ENCODE results near the gene IGF1R. TPM values are rescaled to one million over a fixed set of nuclear protein-coding genes. Genes with fewer than 3 reads are reported as not detected.

IGF1R gene
- total RNA-seq, 2 donors from 2014 or later = 25.7 to 40.1 TPM

DNA sequence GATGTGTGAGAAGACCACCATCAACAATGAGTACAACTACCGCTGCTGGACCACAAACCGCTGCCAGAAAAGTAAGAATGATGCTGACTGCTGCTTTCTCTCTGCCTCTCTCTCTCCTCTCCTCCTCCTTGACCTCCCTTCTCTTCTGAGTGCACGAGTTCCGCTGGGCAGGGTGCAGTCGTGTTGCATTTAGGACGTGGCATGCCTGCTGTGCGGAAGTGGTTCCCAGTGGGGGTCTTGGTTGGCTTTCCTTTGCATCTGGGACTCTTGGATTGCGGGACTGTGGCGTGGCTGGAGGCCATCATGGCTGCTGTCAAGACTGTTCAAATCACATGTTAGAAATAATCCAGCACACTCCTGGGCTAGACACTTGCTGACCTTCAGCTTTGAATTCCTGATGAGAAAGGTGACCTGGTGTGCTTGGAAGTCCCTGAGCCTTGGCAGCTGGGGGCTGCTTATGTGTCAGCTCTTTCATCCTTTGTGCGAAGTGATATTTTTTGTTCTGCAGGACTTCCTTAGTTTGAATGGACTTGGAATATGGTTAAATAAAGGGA lies 59.8 kb downstream of the IGF1R start:
- Mint-ChIP-seq H3K27ac (no peak overlapping the region), H3K4me3 (no peak overlapping the region), H3K9me3 (peaks cover 5 to 6% of the 10 kb centered on the region in 2 donors)

GRCh38 chr15:98711810-98712209 lies 63.5 kb downstream of the IGF1R start:
- H3K4me1 Mint-ChIP-seq (ENCODE audit: low read depth) = peaks cover 41% of the 10 kb centered on the region
- peaks cover 5 to 6% of the 10 kb centered on the region in 2 donors for H3K9me3 Mint-ChIP-seq
- peaks cover 9 to 12% of the 10 kb centered on the region in 2 donors for H3K36me3 Mint-ChIP-seq (ENCODE audit: insufficient read depth in 2 of 2)
- H3K27ac Mint-ChIP-seq = no peak overlapping the region
- no peaks in the 10 kb centered on the region for H3K27me3 Mint-ChIP-seq (ENCODE audit: low read depth)
- no peak for DNase-seq
- no peak for ATAC-seq (replicated peaks in 1 of 2)
- no peak overlapping the region for H3K4me3 Mint-ChIP-seq

More for the DNA sequence above, 59.8 kb downstream of the IGF1R start:
- peaks cover 9 to 12% of the 10 kb centered on the region in 2 donors for H3K36me3 Mint-ChIP-seq (ENCODE audit: insufficient read depth in 2 of 2)
- DNase-seq = no peak
- H3K27me3 Mint-ChIP-seq (ENCODE audit: low read depth) = no peaks in the 10 kb centered on the region
- no peak for ATAC-seq (replicated peaks in 1 of 2)
- H3K4me1 Mint-ChIP-seq (ENCODE audit: low read depth) = peaks cover 9% of the 10 kb centered on the region

GRCh38 chr15:98712845-98713584 lies 64.7 kb downstream of the IGF1R start:
- peaks cover 48% of the 10 kb centered on the region for H3K4me1 Mint-ChIP-seq (ENCODE audit: low read depth)
- H3K27ac Mint-ChIP-seq = no peak overlapping the region
- peak overlapping the region in 1 of 2 donors; percentile 44 for H3K4me3 Mint-ChIP-seq
- DNase-seq (no peak), ATAC-seq (replicated peaks in 1 of 2) (peak; percentile 13 to 25)
- peaks cover 5 to 6% of the 10 kb centered on the region in 2 donors for H3K9me3 Mint-ChIP-seq
- peaks cover 9 to 12% of the 10 kb centered on the region in 2 donors for H3K36me3 Mint-ChIP-seq (ENCODE audit: insufficient read depth in 2 of 2)
- no peaks in the 10 kb centered on the region for H3K27me3 Mint-ChIP-seq (ENCODE audit: low read depth)

- Mint-ChIP-seq H3K27ac (peak overlapping the region; percentile 61), H3K4me3 (peak overlapping the region; percentile 44 to 45), H3K4me1 (ENCODE audit: low read depth) (peaks cover 52% of the 10 kb centered on the region), H3K36me3 (ENCODE audit: insufficient read depth in 2 of 2) (peaks cover 9 to 12% of the 10 kb centered on the region in 2 donors), H3K27me3 (ENCODE audit: low read depth) (no peaks in the 10 kb centered on the region), H3K9me3 (peaks cover 5 to 6% of the 10 kb centered on the region in 2 donors)
- DNase-seq = peak in 1 of 2 donors; percentile 32
- ATAC-seq (replicated peaks in 1 of 2) = peak; percentile 64 to 80
These were observed 65.3 kb downstream of the IGF1R start for GRCh38 chr15:98713585-98714001.

GRCh38 chr15:98714922-98715321 lies 66.6 kb downstream of the IGF1R start:
- DNase-seq (no peak), ATAC-seq (replicated peaks in 1 of 2) (no peak)
- Mint-ChIP-seq H3K4me3 (peak overlapping the region in 1 of 2 donors; percentile 44), H3K27me3 (ENCODE audit: low read depth) (no peaks in the 10 kb centered on the region), H3K36me3 (ENCODE audit: insufficient read depth in 2 of 2) (peaks cover 9 to 11% of the 10 kb centered on the region in 2 donors), H3K4me1 (ENCODE audit: low read depth) (peaks cover 58% of the 10 kb centered on the region), H3K27ac (peak overlapping the region; percentile 20), H3K9me3 (peaks cover 5 to 6% of the 10 kb centered on the region in 2 donors)

- H3K27ac Mint-ChIP-seq = peak overlapping the region; percentile 20
- H3K9me3 Mint-ChIP-seq = peaks cover 5 to 6% of the 10 kb centered on the region in 2 donors
- DNase-seq (no peak), ATAC-seq (replicated peaks in 1 of 2) (no peak)
- H3K4me3 Mint-ChIP-seq = peak overlapping the region in 1 of 2 donors; percentile 18
- no peaks in the 10 kb centered on the region for H3K27me3 Mint-ChIP-seq (ENCODE audit: low read depth)
- peaks cover 9 to 11% of the 10 kb centered on the region in 2 donors for H3K36me3 Mint-ChIP-seq (ENCODE audit: insufficient read depth in 2 of 2)
- peaks cover 62% of the 10 kb centered on the region for H3K4me1 Mint-ChIP-seq (ENCODE audit: low read depth)
These were observed 67.1 kb downstream of the IGF1R start for GRCh38 chr15:98715401-98715800.

DNA sequence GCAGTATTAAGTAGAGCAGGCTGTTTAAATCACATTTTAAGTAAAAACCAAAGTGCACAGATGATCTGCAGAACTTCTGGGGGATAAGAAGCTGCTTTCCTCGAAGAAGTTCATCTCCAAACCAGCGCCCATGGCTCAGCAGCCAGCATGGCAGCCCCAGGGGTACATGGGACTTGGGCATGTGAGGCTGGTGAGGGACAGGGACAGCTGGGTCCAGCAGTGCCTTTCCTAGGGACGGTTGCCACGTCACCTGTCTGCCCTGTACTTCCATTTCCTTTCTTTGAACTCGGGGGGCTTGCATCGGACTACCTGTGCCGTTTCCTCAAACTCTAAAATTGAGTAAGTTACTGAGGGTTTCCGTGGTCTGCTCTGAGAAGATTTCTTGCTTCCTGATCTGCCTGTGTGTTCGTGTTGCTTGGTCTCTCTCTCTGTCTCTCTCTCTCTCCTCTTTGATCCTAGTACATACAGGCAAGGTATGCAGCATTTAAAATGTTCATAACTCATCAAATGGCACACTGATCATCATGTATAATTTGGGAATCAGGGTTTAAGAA lies 67.6 kb downstream of the IGF1R start:
- no peaks in the 10 kb centered on the region for H3K27me3 Mint-ChIP-seq (ENCODE audit: low read depth)
- DNase-seq = peak in 1 of 2 donors; percentile 3
- H3K27ac Mint-ChIP-seq = peak overlapping the region; percentile 10
- peaks cover 9 to 11% of the 10 kb centered on the region in 2 donors for H3K36me3 Mint-ChIP-seq (ENCODE audit: insufficient read depth in 2 of 2)
- H3K4me3 Mint-ChIP-seq = peak overlapping the region; percentile 49 to 65
- ATAC-seq (replicated peaks in 1 of 2) = peak; percentile 36 to 51
- H3K4me1 Mint-ChIP-seq (ENCODE audit: low read depth) = peaks cover 68% of the 10 kb centered on the region
- H3K9me3 Mint-ChIP-seq = peaks cover 5 to 6% of the 10 kb centered on the region in 2 donors

DNA sequence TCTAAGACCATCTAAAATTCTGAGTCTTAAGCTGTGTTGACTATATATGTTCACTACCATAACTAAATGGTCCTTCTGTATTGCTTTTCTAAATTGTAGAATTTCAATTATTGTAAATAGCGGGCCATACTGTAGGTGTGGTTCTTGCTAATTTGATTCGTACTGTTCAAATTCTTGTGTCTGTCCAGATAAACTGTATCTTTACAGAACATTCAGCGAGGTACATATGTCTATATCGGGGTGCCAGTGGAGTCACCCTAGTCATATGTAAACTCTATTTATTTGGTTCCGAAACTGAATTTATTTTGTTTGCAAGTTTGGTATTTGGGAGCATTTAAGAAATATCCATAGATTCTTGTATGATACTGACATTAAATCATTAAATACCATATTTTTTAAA lies 69.0 kb downstream of the IGF1R start:
- Mint-ChIP-seq H3K27me3 (ENCODE audit: low read depth) (no peaks in the 10 kb centered on the region), H3K4me1 (ENCODE audit: low read depth) (peaks cover 80% of the 10 kb centered on the region), H3K9me3 (no peaks in the 10 kb centered on the region), H3K36me3 (ENCODE audit: insufficient read depth in 2 of 2) (peaks cover 0 to 1% of the 10 kb centered on the region in 2 donors), H3K4me3 (no peak overlapping the region), H3K27ac (no peak overlapping the region)
- DNase-seq (no peak), ATAC-seq (replicated peaks in 1 of 2) (no peak)

GRCh38 chr15:98717942-98718341 lies 69.6 kb downstream of the IGF1R start:
- H3K4me1 Mint-ChIP-seq (ENCODE audit: low read depth) = peaks cover 82% of the 10 kb centered on the region
- no peaks in the 10 kb centered on the region for H3K9me3 Mint-ChIP-seq
- no peaks in the 10 kb centered on the region for H3K36me3 Mint-ChIP-seq (ENCODE audit: insufficient read depth in 2 of 2)
- H3K27me3 Mint-ChIP-seq (ENCODE audit: low read depth) = no peaks in the 10 kb centered on the region
- ATAC-seq (replicated peaks in 1 of 2) (no peak), DNase-seq (no peak)
- no peak overlapping the region for H3K4me3 Mint-ChIP-seq
- no peak overlapping the region for H3K27ac Mint-ChIP-seq

DNA sequence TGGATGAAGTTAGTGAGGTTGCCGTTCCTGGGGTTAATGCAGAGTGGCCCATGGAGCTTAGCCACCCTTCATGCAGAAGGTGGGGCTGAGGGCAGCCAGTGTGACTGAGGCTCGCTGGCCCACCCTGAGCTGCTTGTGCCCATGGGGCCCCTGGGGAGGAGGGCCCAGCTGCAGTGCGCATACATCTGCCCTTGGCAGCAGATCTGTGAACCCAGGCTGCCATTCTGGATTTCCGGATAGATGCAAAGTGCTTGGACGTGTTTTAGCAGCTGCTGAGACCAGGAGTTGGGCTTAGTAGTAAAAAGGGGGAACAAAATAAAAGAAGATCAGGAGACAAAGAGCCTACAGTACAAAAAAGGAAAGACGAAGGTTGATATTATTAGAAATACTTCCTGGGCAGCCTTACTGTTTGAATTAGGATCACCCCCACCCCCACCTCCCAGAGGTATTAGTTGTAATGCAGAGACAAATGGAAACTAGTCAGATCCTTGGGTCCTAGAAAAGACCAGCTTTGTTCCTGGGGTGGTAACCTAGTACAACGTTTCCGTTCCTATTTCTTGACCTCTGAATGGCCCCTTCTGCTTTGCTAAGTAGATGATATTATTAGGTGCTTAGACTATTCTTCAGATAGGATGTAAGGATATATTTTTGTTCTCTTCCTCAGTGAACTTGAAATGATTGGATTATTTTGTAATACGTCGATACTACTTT lies 70.2 kb downstream of the IGF1R start:
- Mint-ChIP-seq H3K36me3 (ENCODE audit: insufficient read depth in 2 of 2) (no peaks in the 10 kb centered on the region), H3K27me3 (ENCODE audit: low read depth) (no peaks in the 10 kb centered on the region), H3K9me3 (no peaks in the 10 kb centered on the region), H3K27ac (no peak overlapping the region), H3K4me3 (no peak overlapping the region), H3K4me1 (ENCODE audit: low read depth) (peaks cover 82% of the 10 kb centered on the region)
- no peak for DNase-seq
- no peak for ATAC-seq (replicated peaks in 1 of 2)

DNA sequence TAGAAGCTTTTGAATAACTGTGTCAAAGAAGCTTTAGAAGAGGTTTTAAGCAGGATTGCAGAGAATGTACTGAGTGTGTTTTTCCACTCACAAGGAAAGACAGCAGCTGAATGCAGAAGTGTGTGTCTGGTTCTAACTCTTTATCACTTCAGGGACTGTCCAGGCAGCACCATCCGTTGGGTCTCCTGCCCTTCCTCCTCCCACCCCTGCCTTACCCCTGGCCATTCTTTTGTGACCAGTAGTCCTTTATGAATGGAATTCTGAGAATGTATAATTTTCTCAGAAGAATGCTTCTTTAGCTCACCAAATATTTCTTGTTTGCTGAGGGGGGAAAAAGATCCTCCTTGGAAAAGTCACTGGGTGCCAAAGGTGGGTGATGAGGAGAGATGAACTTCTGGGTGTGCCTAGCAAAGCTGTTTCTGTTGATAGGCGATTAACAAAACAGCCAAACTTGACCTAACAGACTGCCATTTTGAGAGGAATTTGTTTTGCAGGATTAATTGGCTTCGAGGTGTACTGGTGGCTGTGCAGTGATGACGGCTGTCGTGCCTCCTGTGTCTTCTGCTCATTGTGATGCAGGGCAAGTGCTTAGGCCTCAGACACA lies 70.9 kb downstream of the IGF1R start:
- H3K9me3 Mint-ChIP-seq = no peaks in the 10 kb centered on the region
- no peak overlapping the region for H3K27ac Mint-ChIP-seq
- peaks cover 77% of the 10 kb centered on the region for H3K4me1 Mint-ChIP-seq (ENCODE audit: low read depth)
- ATAC-seq (replicated peaks in 1 of 2) (no peak), DNase-seq (no peak)
- no peaks in the 10 kb centered on the region for H3K27me3 Mint-ChIP-seq (ENCODE audit: low read depth)
- H3K4me3 Mint-ChIP-seq = no peak overlapping the region
- no peaks in the 10 kb centered on the region for H3K36me3 Mint-ChIP-seq (ENCODE audit: insufficient read depth in 2 of 2)

DNA sequence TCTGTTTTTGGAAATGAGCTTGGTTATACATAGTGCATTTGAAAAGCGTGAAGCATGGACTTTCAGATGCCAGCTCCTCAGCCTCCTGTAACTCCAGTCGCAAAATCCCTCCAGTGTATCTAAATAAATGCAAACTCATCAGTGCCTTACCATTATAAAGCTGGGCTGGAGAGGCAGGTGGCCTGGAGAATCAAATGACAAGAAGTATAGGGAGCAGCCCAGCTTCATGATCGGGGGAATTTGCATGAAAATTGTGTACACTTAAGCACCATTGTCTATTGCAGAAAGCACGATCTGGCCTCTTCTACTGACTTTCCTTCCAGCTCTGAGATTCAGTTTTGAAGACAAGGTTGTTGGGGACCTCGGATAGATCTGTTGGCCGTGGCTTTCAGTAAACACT lies 71.7 kb downstream of the IGF1R start:
- no peaks in the 10 kb centered on the region for H3K36me3 Mint-ChIP-seq (ENCODE audit: insufficient read depth in 2 of 2)
- H3K4me1 Mint-ChIP-seq (ENCODE audit: low read depth) = peaks cover 69% of the 10 kb centered on the region
- H3K9me3 Mint-ChIP-seq = no peaks in the 10 kb centered on the region
- no peak for DNase-seq
- H3K27ac Mint-ChIP-seq = no peak overlapping the region
- no peaks in the 10 kb centered on the region for H3K27me3 Mint-ChIP-seq (ENCODE audit: low read depth)
- H3K4me3 Mint-ChIP-seq = no peak overlapping the region
- ATAC-seq (replicated peaks in 1 of 2) = no peak

All from activated T-cell treated with anti-CD3 and anti-CD28 coated beads, Interleukin-2, amount 50 U/mL, for 72 hours (primary cell).